ENCODE results near the gene LIAS. TPM values are rescaled to one million over a fixed set of nuclear protein-coding genes. Genes with fewer than 3 reads are reported as not detected.

Gene LIAS
- 4.7 and 5.4 TPM in 2 replicates for total RNA-seq (ENCODE audit: low replicate concordance)

GRCh38 chr4:39458505-39459300 is at the start of gene LIAS, which contains the start of gene RPL9:
TSS of gene LIAS (plus strand) at chr4:39459056. CDS start at chr4:39459118, 62 bp downstream.
TSS of gene RPL9 (minus strand) at chr4:39458922. CDS start at chr4:39458439, 483 bp downstream.

GRCh38 chr4:39527296-39528060 is 68.6 kb downstream of the LIAS start, which contains the start of gene UGDH:
TSS of gene UGDH (minus strand) at chr4:39527439. CDS start at chr4:39521512, 5,927 bp downstream.

Other genes starting within 250 kb of the LIAS start
- gene RFC1, start 92.7 kb upstream of the LIAS start, total RNA-seq (ENCODE audit: low replicate concordance), result 41.1 and 41.9 TPM in 2 replicates
- not detected in 2 replicates for gene KLB, start 52.1 kb upstream of the LIAS start, total RNA-seq (ENCODE audit: low replicate concordance)
- gene RPL9, start 134 bp upstream of the LIAS start, total RNA-seq (ENCODE audit: low replicate concordance), result 579 and 2,607 TPM in 2 replicates
- 217 and 505 TPM in 2 replicates for gene UGDH, start 68.4 kb downstream of the LIAS start, total RNA-seq (ENCODE audit: low replicate concordance)
- 31.9 and 97.9 TPM in 2 replicates for gene SMIM14, start 179.8 kb downstream of the LIAS start, total RNA-seq (ENCODE audit: low replicate concordance)
- 13.6 and 33.1 TPM in 2 replicates for gene UBE2K, start 239.1 kb downstream of the LIAS start, total RNA-seq (ENCODE audit: low replicate concordance)